SJSA1 (cell line): Measurements from ENCODE around the gene POLE4. TPM values are rescaled to one million over a fixed set of nuclear protein-coding genes. Genes with fewer than 3 reads are reported as not detected.

Experiments
- DNase-seq, 2 experiments: peaks; one replicate each; pipeline ENCODE4 v3.0.0-alpha.2; 2015 to 2020; ENCODE audit warnings: low spot score in 2 of 2, low read depth in 1 of 2
- H3K27ac ChIP-seq: fragments of 250-450 bp; sonication (Bioruptor Pico); 2 replicates; pipeline ENCODE4 v1.5.1; 2020; ENCODE audit warnings: mild to moderate bottlenecking, moderate library complexity
- H3K27me3 ChIP-seq: fragments of 250-450 bp; sonication (Bioruptor Pico); replicated peaks from 2 replicates; pipeline ENCODE4 v1.5.1; 2020; ENCODE audit warnings: mild to moderate bottlenecking, moderate library complexity
- H3K36me3 ChIP-seq: fragments of 250-450 bp; sonication (Bioruptor Pico); 2 replicates; pipeline ENCODE4 v1.5.1; 2020; ENCODE audit warnings: mild to moderate bottlenecking
- H3K4me1 ChIP-seq: fragments of 250-450 bp; sonication (Bioruptor Pico); replicated peaks from 2 replicates; pipeline ENCODE4 v1.6.1; 2021; ENCODE audit warnings: mild to moderate bottlenecking
- H3K4me3 ChIP-seq: fragments of 250-450 bp; sonication (Bioruptor Pico); 2 replicates; pipeline ENCODE4 v1.5.1; 2020; ENCODE audit warnings: mild to moderate bottlenecking
- H3K9me3 ChIP-seq: fragments of 250-450 bp; sonication (Bioruptor Pico); replicated peaks from 2 replicates; pipeline ENCODE4 v1.5.1; 2020; ENCODE audit warnings: mild to moderate bottlenecking
- total RNA-seq: library from RNA; depleted of rRNA; stranded (reverse); fragments of >200 nt; shearing (Covaris generic); gene quantifications from 2 replicates; pipeline ENCODE4 v1.2.3, GENCODE V29; 2014; rRNA removed

POLE4 gene
- total RNA-seq, 1 experiment from 2014 or later: 46.8 TPM

DNA sequence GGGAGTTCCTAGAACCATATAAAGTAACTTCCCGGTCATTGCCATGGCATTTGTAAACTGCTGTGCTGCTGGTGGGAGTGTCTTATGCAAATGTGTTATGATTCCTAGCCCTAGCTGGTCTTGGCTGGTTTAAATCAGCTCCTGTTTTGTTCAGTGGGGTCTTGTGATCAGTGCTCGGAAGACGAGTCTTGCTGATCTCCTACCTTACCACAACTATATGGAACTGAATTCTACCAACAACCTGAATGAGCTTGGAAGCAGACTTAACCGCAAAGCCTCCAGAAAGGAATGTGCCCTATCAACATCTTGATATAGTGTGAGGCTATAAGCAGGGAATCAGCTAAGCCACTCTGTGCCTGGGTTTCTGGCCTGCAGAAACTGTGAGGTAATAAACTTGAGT is 33.5 kb downstream of the POLE4 start:
- no peaks in the 10 kb centered on the region for H3K27me3 ChIP-seq
- peak in 1 of 2 experiments; percentile 46 for DNase-seq
- H3K4me1 ChIP-seq: peaks cover 10% of the 10 kb centered on the region
- H3K9me3 ChIP-seq: no peaks in the 10 kb centered on the region
- no peaks in the 10 kb centered on the region for H3K36me3 ChIP-seq
- no peak overlapping the region for H3K4me3 ChIP-seq
- peak overlapping the region; percentile 41 for H3K27ac ChIP-seq

DNA sequence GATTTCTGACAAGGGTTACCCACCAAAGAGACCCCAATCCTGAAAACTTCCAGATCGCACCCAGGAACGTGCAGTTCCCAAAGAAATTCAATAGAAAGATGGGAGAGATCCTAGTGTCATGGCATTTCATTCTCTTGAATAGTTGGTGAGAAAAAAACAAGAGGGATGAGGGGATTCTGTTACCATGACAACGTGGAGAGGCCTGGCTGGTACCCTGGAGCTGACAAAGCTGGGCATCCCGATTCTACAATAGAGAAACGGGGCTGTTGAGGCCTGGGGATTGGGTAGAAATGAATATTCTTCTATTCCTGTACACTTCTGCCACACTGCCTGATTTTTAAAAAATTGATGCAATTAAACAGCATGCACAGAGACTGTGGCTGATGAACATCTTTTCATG is 41.0 kb downstream of the POLE4 start:
- Histone ChIP-seq H3K9me3 (no peaks in the 10 kb centered on the region), H3K27me3 (no peaks in the 10 kb centered on the region), H3K36me3 (no peaks in the 10 kb centered on the region), H3K4me1 (no peaks in the 10 kb centered on the region), H3K27ac (no peak overlapping the region), H3K4me3 (no peak overlapping the region)
- no peak for DNase-seq

DNA sequence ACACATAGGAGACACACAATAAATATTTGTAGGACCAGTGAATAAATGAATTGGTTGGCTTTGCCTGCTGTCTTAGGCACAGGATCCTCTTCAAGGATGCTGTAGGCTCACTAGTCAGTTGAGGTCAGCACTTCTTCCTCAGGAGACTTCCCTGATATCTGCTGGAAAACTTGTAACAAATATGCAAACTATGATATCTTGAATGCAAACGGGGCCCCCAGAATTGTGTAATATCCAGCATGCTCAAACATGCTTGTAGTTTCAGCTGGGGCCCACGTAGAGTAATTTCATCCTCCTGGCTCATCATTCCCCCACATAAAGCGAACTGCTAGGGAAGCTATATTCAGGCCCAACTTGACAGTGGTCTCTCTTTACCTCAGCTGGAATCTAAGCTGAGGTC is 43.6 kb downstream of the POLE4 start:
- H3K4me1 ChIP-seq: no peaks in the 10 kb centered on the region
- no peaks in the 10 kb centered on the region for H3K27me3 ChIP-seq
- no peak overlapping the region for H3K4me3 ChIP-seq
- no peaks in the 10 kb centered on the region for H3K9me3 ChIP-seq
- DNase-seq: no peak
- no peak overlapping the region for H3K27ac ChIP-seq
- H3K36me3 ChIP-seq: no peaks in the 10 kb centered on the region

DNA sequence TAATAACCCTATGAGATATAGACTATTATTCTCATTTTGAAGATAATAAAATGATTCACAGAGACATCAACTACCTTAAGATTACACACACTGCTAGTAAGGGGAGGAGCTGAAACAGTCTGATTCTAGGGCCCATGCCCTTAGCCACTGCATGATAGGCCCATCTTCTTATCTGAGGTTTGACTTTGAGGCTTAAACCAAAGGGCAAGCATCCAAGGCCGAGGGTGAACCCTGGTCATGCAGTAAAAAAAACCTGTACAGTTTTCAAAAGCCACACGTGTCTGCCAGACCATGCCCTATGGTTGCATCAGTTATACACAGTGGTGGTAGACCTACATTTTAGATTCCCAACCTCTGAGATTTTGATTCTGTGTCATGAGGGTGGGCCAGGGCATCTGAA is 44.8 kb downstream of the POLE4 start:
- no peak for DNase-seq
- Histone ChIP-seq H3K9me3 (no peaks in the 10 kb centered on the region), H3K4me3 (no peak overlapping the region), H3K27ac (no peak overlapping the region), H3K36me3 (no peaks in the 10 kb centered on the region), H3K4me1 (no peaks in the 10 kb centered on the region), H3K27me3 (no peaks in the 10 kb centered on the region)

DNA sequence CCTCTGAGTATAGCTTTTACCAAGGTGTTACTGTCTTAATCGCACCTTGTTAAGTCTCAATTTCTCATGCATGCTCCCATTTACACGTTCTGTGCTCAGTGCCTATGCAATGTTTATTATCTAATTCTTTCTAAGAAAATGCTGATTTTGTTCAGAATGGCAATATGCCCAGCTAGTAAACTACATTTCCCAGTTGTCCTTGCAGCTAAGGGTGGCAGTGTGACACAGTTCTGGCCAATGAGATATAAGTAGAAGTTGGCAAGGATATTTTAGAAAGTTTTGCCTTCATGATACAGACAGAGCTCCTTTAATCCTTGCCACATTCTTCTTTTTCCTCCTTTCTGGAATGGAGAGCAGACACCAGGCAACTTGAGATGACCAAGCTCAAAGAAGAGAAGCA is 45.3 kb downstream of the POLE4 start:
- no peaks in the 10 kb centered on the region for H3K36me3 ChIP-seq
- no peaks in the 10 kb centered on the region for H3K9me3 ChIP-seq
- no peak for DNase-seq
- H3K4me1 ChIP-seq: no peaks in the 10 kb centered on the region
- no peak overlapping the region for H3K27ac ChIP-seq
- H3K4me3 ChIP-seq: no peak overlapping the region
- H3K27me3 ChIP-seq: no peaks in the 10 kb centered on the region

DNA sequence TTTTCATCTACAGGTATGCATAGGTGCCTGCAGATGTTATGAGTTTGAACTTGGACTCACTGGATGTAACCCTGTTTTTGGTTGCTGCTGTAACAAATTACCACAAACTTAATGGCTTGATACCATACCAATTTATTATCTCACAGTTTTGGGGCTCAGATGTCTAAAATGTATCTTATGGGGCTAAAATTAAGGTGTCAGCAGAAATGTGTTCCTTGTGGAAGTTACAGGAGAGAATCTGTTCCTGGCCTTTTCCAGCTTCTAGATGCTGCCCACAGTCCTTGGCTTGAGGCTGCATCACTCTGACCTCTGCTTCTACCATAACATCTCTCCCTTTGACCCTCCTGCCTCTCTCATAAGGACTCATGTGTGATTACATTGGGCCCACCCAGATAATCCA is 47.6 kb downstream of the POLE4 start:
- Histone ChIP-seq H3K27me3 (no peaks in the 10 kb centered on the region), H3K9me3 (no peaks in the 10 kb centered on the region), H3K4me3 (no peak overlapping the region), H3K4me1 (0 out of 2 replicates have a peak, but pooled peaks cover 5% of the 10 kb centered on the region), H3K36me3 (no peaks in the 10 kb centered on the region), H3K27ac (no peak overlapping the region)
- DNase-seq: no peak

DNA sequence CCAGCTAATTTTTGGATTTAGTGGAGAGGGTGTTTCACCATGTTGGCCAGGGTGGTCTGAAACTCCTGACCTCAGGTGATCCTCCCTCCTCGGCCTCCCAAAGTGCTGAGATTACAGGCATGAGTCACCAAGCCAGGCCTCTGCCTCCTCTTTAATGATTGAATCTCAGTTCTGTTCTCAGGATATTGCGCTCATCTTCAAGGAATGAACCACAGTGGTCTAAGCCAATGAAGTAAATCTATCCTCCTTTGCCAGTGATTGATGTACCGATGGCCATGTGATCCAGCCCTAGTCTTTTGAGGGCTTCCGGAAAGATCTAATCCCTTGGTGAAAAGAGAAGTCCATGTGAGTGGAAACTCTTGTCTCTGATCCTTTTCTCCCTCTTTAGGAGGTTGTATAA is 48.6 kb downstream of the POLE4 start:
- Histone ChIP-seq H3K36me3 (no peaks in the 10 kb centered on the region), H3K4me1 (peaks cover 12% of the 10 kb centered on the region), H3K27me3 (no peaks in the 10 kb centered on the region), H3K27ac (no peak overlapping the region), H3K4me3 (no peak overlapping the region), H3K9me3 (no peaks in the 10 kb centered on the region)
- no peak for DNase-seq

DNA sequence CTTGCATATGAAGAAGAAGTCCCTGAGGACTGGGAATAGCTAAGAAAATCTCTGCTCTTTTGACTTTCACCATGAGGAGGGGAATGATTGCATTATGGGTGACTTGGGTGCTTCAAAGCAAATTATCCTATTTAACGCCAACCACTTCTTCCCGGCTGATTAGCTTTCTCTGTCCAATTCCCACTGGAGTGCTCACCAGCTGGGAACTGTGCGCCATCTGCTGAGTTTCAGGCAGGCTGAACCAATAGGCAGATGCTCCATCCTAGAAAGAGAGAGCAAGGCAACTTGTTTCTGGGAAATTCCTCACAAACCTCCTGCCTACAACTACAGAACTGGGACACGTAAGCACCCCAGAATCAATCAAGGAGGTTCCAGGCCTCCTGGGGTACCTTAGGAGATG is 49.4 kb downstream of the POLE4 start:
- H3K4me1 ChIP-seq: peaks cover 18% of the 10 kb centered on the region
- H3K36me3 ChIP-seq: no peaks in the 10 kb centered on the region
- H3K27ac ChIP-seq: no peak overlapping the region
- DNase-seq: no peak
- H3K27me3 ChIP-seq: no peaks in the 10 kb centered on the region
- no peaks in the 10 kb centered on the region for H3K9me3 ChIP-seq
- H3K4me3 ChIP-seq: no peak overlapping the region

DNA sequence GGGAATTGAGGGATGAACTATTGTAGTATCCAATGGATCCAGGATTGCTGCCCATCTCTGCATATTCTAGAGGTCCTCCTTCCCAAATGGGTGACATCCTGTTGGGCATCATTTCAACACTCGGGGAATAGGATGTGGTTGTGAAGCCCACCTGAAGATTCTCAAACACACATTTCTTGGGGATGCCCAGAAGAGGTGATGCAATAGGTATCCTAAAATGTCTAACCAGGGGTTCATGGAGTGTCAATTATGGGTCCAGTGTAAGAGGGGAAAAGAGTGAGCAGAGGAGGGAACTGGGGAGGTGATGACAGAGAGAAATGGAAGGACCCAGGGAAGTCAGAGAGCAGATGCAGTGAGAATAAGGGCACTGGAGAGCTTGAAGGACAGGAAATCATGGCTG is 52.1 kb downstream of the POLE4 start:
- Histone ChIP-seq H3K4me3 (no peak overlapping the region), H3K36me3 (no peaks in the 10 kb centered on the region), H3K4me1 (peaks cover 18% of the 10 kb centered on the region), H3K27ac (no peak overlapping the region), H3K9me3 (no peaks in the 10 kb centered on the region), H3K27me3 (no peaks in the 10 kb centered on the region)
- DNase-seq: no peak

DNA sequence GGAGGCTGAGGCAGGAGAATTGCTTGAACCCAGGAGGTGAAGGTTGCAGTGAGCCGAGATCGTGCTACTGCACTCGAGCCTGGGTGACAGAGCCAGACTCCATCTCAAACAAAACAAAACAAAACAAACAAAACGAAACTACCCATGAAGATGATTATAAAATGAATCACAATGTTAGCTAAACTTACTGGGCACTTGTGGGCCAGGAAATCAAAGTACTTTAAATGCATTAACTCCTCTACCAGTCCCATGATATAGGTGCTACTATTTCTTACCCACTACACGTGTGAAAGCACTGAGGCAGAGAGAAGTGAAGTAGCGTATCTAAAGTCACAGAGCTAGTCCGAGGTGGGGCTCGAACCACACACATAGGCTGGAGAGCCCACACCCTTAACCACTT is 53.6 kb downstream of the POLE4 start:
- Histone ChIP-seq H3K27ac (peak overlapping the region; percentile 19), H3K9me3 (no peaks in the 10 kb centered on the region), H3K4me3 (no peak overlapping the region), H3K27me3 (no peaks in the 10 kb centered on the region), H3K36me3 (no peaks in the 10 kb centered on the region), H3K4me1 (peaks cover 18% of the 10 kb centered on the region)
- peak in 1 of 2 experiments; percentile 50 for DNase-seq

DNA sequence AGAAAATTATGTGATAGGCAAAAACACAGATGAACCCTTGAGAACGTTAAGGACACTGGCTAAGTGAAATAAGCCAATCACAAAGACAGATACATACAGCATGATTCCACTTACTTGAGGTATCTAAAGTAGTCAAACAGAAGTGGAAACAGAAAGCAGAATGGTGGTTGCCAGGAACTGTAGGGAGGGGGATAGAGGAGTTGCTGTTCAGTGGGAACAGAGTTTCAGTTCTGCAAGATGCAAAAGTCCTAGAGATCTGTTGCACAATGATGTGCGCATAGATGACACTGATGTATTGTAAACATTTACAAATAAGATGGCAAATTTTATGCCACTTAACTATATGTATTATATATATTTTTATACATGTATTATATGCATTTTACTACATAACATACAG is 59.7 kb downstream of the POLE4 start:
- no peak overlapping the region for H3K4me3 ChIP-seq
- peaks cover 19% of the 10 kb centered on the region for H3K4me1 ChIP-seq
- no peak overlapping the region for H3K27ac ChIP-seq
- no peaks in the 10 kb centered on the region for H3K27me3 ChIP-seq
- H3K36me3 ChIP-seq: no peaks in the 10 kb centered on the region
- no peak for DNase-seq
- H3K9me3 ChIP-seq: no peaks in the 10 kb centered on the region

Other genes with a start within 250 kb of the POLE4 start
- gene HK2, start 124.5 kb upstream of the POLE4 start, total RNA-seq: 5.0 and 7.1 TPM in 2 replicates
- 0.13 TPM in 1 of 2 replicates, not detected in the other for gene TACR1, start 240.9 kb downstream of the POLE4 start, total RNA-seq